Measurements from ENCODE around the gene NBEA.

Gene NBEA

DNA sequence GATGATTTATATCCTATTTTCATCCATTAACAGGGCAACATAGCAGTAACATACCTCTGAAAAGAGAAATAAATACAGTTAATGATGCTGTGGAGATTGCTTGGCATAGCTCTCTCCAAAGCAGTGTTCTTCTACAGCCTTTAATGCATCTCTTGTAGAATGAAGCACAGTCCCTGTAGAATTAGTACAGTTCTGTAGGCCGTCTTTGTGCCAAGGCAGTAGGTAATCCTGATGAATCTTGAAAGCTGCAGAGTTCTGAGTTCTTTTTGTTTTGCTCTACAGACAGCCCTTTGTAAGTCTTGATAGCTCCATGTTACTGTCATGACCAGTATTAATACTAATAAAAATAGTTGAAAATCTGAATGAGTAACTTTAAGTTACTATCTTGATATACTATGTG is 350.3 kb downstream of the NBEA start:
- DNase-seq, result no peak

DNA sequence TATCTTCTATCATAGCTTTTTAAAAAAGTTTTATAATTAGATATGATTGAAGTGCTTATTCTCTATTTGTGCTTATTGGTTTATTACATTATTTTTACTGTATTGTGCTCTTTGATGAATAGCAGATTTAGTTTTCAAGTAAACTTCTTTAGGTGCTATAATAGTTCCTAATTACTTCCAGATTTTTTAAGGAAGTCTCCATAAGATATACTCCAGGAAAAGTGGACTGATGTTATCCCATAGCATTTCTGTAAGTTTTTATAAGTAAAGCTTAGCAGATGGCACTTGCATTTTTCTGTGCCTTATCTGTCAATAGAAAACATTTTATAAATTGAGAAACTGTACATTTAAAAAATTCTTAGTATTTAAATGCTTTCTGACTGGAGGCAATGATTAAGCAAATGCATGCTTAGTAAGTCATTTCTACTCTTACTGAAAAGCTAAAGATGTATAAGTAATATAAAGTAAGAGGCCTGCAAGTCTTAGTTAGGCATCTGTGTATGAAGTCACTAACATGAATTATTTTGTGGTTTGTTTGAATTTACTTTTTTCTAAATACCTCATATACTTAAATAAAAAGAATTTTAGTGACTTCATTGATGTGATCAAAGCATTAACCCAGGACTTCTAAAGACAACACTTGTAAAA is 351.6 kb downstream of the NBEA start:
- no peak for DNase-seq

DNA sequence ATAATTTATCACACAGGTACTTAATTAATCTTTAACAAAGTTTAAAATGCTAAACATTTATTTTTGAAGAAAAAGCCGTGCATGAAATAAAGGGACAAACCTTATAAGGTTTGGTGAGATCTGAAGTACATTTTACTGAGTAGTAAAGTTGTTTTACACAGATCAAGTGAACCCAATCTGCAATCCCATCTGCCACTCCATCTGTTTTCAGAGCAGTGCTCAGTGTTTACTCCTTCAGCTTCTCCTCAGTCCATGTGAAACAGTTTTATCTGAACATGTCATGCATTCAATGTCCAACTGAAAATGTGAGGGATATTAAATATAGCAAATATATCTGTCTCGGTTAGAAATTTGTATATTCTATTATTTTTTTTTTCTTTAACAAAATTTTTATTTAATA is 367.6 kb downstream of the NBEA start:
- DNase-seq, result no peak

DNA sequence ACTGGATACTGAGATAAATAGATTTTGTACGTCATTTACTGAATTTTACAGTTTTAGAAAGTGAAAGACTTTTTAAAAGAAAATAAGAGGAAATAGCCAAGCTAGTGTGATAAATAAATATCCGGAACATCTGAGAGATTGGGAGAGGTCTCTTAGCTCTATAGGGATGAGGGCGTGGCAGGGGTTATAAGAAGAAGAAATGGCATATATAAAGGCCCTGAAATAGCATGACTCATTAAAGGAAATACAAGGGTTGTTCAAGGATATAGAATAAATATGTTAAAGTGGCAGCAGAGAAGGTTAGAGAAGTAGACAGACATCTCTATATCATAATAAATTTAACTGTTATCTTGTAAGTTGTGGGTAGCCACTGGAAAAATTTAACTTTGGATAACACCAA is 390.1 kb downstream of the NBEA start:
- DNase-seq, result no peak

DNA sequence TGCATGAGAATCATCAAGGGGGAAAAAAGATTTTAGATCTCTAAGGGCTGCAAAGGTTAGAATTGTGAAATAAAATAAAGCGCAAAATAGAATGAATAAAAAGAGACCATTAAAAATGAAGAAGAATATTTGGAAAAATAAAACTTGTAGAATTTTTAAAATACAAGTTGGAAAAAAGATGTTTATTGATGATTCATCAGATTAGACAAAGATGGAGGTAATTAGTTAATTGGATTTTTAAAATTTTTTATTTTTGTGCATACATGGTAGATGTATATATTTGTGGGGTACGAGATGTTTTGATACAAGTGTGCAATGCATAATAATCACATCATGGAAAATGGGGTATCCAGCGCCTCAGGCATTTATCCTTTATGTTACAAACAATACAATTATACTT is 391.1 kb downstream of the NBEA start:
- no peak for DNase-seq

DNA sequence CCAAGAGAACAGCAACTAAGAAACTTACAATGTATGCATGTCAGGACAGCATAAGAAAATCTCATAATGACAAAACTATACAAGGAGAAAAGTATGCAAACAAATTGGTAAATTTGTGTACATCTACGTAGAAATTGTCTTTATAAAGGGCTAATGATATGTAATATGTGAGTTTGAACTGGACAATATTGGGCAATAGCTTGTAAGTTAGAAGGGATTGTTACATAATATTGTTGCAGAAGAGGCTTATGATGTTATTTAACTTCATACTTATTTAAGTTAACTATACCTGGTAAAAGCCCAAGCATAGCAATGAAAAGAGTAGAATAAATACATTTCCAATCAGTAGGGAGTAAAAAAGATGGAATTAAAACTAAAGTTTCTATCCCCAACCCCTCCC is 400.4 kb downstream of the NBEA start:
- no peak for DNase-seq

DNA sequence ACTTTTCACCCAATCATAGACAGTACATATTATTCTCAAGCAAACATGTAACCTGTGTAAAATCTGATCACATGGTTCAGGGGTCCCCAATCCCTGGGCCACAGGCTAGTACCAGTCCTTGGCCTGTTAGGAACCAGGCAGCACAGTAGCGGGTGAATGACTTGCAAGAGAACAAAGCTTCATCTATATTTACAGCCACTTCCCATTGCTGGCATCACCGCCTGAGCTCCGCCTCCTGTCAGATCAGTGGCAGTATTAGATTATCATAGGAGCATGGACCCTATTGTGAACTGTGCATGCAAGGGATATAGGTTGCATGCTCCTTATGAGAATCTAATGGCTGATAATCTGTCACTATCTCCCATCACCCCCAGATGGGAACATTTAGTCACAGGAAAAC is 401.3 kb downstream of the NBEA start:
- peak; percentile 44 for DNase-seq

DNA sequence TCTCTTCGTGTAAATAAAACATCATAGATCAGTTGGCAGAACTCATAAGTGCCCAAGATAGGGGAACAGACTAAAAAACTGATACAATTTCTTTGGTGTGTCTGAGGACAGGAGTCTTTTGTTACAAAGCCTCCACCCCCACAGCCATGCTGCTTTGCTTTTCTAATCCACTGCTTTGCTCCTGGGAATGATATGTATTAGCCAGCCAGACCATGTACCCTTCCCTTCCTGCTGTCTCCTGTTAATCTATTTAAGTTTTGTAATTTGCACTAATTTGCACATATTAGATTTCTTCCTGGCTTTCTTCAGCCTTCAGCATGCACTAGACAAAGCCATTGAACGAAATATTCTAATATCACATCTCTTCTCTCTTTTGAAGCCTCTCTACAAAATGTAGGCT is 403.9 kb downstream of the NBEA start:
- DNase-seq, result no peak

DNA sequence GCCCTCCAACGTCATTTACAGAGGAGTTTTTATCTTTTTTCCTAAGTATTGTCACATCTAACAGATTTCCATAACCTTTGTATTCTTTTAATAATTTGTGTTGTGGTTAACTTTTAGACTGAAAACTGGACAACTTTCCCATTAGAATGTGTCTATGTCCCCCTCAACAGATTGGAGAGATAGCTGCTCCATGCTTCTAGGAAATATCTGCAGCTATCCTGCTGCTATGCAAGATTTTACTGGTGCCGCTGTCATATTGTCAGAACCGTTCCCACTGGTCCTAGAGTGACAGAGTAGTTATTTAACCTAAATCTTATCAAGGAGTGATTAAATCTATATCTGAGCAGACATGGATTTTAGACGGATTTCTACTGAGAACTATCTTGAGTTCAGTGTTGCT is 404.4 kb downstream of the NBEA start:
- no peak for DNase-seq

DNA sequence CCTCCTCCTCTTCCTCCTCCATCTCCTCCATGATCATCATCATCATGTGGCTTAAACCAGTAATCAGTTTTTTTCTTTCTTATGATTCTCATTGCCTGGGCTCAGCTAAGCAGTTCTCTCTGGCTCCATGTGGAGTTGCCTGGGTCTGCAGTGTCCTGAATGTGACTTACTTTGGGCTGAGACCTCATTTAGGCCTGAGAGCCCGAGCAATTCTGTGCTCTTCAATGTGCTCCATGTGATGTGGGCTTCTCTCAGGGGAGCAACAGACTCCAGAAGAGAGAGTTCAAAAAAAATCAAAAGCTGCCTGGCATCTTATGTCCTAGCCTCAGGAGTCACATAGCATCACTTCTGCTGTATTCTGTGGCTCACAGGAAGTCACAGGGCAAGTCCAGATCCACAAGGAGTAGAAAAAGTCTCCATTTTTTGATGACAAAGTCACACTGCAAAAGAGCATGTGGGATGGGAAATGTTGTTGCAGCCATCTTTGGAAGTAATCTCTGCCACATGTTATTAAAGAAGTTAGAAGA is 405.7 kb downstream of the NBEA start:
- DNase-seq, result no peak

DNA sequence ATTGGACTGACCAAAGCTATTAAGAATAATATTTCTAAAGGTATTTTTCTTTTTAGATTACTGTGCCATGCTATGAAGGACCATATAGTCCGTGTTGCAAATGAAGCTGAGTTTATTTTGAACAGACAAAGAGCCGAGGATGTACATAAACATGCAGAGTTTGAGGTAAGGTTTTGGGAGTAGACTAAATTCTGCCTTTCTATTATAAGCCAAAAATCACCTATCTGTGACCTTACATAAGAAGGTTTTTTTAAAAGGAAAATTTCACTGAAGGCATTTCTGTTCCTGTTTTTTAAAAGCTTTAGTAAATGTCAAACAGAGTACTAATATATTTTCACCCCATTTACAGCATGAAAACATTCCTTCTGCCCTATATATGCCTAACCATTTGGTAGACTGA is 407.0 kb downstream of the NBEA start:
- no peak for DNase-seq

DNA sequence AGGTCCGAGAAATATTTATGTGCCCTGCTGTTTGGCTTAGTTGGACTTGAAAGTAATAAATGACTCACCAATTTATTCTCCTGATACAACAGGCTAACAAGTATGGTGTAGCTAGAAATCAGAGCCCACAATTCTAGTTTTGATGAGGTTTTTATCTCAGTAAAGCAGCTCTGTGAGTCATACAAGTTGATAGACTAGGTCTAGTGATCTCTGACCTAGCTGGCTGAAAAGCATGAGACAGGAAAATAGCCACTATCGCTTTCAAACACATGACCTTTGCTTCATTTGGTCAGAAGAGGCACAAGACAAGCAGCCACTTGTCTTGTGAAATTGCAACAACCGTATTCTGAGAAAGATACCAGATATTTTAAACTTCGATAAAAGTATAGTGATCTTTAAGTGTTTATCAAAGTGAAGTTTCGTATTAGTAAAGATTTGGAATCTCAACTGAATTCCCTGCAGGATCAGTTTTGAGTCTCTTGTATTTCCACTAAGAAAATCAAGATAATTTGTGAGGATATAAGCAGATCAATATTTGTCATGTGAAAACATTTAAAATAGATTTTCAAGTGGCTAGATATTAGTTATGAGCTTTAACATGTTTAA is 407.7 kb downstream of the NBEA start:
- DNase-seq, result no peak

DNA sequence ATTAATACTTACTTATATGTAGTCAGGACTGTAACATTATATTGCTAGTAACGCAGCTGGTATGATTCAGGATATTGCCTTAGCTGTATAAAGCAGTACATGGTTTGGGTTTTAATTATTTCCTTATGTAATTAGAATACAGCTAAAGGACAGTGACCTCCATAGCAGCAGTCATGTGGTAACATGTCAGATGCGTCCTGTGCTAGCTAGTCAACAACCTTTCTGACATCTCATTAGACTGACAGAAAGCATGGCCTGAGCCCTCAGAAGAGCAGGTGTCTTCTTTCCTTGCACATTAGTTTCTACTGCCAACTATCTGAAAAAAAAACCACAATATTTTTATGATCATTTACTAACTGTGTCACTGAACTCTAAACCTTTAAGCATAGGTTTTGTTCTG is 412.2 kb downstream of the NBEA start:
- no peak for DNase-seq

DNA sequence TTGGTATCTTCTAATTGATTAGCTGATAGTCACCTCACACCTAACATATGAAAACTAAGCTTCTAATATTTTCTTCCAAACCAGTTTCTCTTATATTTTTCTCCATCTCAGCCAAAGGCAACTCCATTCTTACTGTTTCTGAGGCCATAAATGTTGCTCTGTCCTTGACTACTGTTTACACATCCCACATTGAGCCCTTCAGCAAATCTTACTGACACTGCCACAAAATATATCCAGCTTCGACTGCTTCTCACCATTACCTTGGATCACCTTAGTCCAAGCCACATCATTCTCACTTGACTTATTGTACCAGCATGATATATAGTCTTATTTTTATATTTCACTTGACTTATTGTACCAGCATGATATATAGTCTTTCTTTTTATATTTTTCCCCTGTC is 412.8 kb downstream of the NBEA start:
- no peak for DNase-seq

DNA sequence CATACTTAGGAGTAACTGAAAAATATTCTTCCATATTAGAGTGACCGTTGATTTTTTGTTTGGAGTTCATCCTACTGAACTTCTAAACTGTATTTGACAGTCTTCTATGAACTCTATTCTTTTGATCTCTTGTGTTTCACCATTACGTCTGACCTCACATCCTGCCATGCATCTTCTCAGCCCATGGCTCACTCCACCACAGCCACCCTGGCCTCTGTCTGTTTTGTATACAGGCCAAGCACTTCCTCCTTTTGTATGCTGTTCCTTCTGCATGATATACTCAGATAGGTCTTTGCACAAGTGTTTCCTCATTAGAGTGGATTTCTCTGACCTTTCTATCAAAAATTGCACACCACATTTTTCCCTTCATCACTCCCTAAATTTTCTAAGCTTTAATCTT is 414.5 kb downstream of the NBEA start:
- no peak for DNase-seq

DNA sequence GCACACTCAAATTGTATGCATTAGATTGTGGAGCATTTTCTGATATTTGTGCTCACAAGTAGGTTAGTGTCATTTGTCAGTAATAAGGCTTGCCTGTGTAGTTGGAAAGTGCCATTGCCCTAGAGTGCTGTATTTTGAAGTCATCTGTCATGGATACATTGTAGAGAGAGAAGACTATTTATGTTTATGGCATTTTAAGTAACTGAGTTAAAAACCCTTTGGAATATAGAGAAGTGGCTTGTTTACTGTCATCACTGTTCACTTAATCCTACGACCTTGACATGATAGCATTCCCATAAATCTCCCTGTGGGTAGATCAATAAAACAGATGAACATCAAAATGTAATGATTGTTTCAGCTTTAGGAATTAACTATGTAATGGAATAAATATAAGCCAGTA is 423.8 kb downstream of the NBEA start:
- DNase-seq, result no peak

DNA sequence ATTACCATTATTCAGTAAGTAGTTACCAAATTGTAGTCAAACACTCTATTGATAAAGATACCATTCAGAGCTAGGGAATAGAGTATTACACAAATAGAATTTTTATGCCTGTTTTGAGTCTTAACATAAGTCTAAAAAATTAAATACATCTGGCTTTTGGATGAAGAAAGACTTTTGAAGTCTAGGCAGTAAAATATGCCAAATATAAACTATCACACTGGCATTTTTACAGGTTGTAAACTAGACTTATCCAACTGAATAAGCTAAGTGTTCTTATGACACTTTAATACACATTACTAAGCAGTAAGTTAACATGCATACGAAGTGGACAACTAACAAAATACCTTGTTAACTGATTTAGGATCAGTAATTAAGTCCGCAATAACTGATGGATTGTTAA is 425.5 kb downstream of the NBEA start:
- no peak for DNase-seq

DNA sequence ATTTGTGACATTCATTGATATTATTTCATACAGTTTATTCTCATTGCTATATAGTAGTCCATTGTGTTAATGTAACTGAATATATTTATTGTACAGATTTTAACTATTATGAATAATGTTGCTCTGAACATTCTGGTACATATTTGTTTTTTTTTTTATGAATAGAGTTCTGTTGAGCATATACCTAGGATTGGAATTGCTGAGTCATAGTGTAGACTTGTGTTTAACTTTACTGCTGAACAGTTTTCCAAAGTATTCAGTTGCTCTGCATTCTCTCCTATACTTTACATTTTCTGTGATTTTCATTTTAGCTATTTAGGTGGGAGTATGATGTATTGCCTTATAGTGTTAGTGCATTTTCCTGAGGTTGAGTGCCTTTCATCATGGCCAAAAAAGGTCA is 436.9 kb downstream of the NBEA start:
- DNase-seq, result no peak

DNA sequence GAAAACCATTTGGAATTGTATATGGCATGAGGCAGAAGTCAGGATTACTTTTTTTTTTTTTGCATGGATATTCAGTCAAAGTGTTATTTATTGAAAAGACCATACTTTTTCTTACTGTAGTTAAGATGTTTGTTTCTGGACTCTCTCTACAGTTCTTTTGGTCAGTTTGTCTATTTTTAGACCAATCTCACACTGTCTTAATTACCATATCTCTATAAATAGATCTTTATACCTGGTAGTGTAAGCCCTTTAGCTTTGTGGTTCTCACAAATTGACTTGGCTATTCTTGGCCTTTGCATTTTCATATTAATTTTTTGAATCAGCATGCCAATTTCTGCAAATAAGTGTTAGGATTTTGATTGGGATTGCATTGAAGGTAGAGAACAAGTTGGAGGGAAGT is 437.6 kb downstream of the NBEA start:
- no peak for DNase-seq

DNA sequence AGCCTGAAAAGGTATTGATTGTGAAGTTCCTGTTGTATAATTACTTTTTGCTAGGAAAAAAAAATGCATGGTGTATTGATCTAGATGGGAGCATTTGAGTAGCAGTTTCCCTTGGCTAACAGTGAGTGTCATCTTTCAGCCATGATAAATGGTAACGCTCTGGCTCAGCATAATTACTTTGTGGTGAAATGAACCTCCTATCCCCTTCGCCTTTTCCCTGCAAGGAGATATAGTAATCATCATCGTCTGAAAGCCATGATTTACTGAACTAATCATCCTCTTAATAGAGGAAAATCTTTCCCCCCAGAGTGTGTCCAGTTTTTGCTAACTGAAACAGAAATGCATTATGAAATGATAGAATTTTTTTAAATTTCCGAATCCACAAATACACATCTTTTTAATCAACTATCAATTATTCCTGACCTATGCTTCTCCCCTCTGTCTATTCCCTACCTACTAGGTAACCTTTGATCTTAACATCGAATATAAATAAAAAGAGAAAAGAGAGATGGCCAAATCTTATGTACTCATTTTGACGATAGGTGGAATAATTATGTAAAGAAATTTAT is 445.7 kb downstream of the NBEA start:
- no peak for DNase-seq

DNA sequence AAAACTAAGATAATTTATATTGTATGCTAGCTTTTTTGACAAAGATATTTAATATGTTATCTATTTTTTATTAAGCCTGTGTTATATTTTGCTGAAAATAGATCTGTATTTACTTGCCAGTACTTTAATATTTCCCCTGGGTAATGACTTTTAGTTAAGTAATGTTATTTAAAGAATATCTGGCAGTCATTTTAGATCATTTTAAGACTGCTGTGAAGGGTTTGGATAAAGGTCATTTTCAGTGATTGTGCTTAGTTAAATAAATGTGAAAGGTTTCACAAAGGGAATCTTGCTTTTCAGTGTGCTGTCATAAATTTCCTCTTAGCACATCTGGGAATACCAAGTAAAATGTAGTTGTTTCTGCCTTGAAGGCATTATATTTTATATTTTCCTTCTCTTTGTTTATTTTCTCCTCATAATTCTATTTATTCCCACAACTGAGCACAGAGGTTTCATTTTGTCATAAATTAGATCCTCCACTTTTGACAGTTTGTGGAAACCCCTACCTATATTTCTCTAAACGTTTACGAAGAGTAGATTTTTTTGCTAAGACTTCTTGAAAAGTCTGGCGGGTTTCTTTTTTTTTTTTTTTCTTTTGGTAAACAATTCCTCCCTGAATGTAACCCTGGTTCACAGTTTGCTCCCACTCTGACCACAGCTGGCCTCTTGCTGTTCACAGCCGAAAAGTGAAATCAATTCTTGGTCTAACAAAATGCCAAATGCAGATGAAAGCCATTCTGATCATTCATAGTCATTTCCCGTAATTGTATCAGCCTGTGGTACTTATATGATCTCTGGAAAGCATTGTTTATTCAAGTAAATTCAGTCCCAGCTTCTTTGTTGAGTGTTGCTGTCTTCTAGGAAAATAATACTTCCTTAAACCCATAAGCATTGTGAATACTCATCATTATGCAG is 446.6 kb downstream of the NBEA start:
- no peak for DNase-seq

DNA sequence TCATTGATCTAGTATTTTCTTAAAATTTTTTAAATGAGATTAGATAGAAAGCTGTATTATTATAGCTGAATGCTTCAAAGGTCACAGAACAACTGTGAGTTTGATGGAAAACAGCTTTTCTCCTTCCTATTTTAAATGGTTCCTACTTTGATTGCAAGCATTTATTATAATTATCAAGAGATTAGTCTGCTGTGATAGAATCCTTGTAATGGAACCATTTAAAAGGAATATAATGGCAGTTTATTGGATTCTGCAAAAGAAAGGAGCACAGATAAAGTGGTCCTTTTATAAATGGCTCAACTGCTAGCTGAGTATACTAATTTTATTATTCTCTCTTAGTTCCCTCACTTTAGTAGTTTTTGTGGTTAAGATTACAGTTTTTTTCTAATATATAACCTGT is 447.5 kb downstream of the NBEA start:
- no peak for DNase-seq

DNA sequence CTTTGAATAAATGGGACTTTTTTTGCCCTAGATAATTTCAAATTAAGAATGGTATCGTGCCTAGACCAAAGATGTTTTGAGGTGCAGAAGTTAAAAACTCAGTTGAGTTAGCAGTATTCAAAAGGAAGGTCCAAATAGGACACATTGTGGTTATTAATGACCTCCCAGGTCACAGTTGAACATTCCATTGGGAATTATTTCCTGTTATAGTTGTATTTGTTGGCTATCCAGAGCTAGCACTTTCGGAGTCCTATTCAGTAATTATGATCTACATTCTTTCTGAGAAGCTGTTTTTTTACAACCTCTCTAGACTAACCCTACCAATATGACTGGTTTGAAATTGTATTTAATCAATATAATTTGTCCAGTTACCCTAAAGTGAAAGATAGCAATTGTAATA is 450.7 kb downstream of the NBEA start:
- DNase-seq, result no peak

DNA sequence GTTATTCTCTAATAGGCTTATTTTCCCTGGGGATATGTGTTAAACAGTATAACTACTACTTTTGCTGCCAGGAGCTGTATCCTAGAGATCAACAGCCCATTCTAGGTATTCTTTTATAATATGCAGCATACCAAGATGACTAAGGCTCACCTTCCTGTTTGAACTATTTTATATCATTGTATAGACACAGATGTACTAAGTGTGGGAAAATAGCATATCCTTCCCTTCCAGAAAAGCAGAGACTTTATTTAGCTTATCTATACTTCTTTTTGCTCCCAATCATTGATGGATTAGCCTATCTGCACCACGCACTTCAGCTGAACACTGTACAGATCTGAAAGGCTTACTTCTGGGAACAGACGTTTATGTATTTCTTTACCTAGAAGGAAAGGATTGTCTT is 451.8 kb downstream of the NBEA start:
- no peak for DNase-seq

All from midbrain (tissue), 1 donor.